Effector memory CD4-positive, alpha-beta T cell (primary cell): Measurements from ENCODE around the gene CDC14B.
"Not testable (repeated sequence)": the region's sequence is repeated elsewhere in the genome, so short reads cannot be mapped to it uniquely, and the experiment has no call there.

Experiments used
- DNase-seq, 3 donors: peaks; one replicate each; pipeline ENCODE4 v3.0.0-alpha.2; 2020
- H3K27ac ChIP-seq: 2 replicates; pipeline ENCODE4 v1.7.0; 2013; ENCODE audit warnings: mild to moderate bottlenecking, low read length, moderate library complexity; ENCODE audit not compliant: insufficient read depth, poor library complexity, severe bottlenecking
- H3K27me3 ChIP-seq: replicated peaks from 2 replicates; pipeline ENCODE4 v1.7.0; 2013; ENCODE audit warnings: mild to moderate bottlenecking, low read length; ENCODE audit not compliant: insufficient read depth, control insufficient read depth, poor library complexity, severe bottlenecking
- H3K36me3 ChIP-seq: 2 replicates; pipeline ENCODE4 v1.7.0; 2013; ENCODE audit warnings: mild to moderate bottlenecking, low read length, moderate library complexity; ENCODE audit not compliant: control insufficient read depth, insufficient read depth
- H3K4me1 ChIP-seq: 2 replicates; pipeline ENCODE4 v1.7.0; 2013; ENCODE audit warnings: low read length, mild to moderate bottlenecking; ENCODE audit not compliant: control insufficient read depth, insufficient read depth, poor library complexity, severe bottlenecking
- H3K4me3 ChIP-seq: 2 replicates; pipeline ENCODE4 v1.7.0; 2013; ENCODE audit warnings: low read length, low read depth, mild to moderate bottlenecking; ENCODE audit not compliant: insufficient read depth, poor library complexity, severe bottlenecking
- H3K9me3 ChIP-seq: 2 replicates; pipeline ENCODE4 v1.7.0; 2013; ENCODE audit warnings: mild to moderate bottlenecking, low read length, moderate library complexity; ENCODE audit not compliant: control insufficient read depth

The CDC14B gene

GRCh38 chr9:96654450-96655197, 35.0 kb upstream of the CDC14B start:
- H3K9me3 ChIP-seq: no peaks in the 10 kb centered on the region

GRCh38 chr9:96651626-96652025, 32.0 kb upstream of the CDC14B start:
- H3K36me3 ChIP-seq: peaks cover 15% of the 10 kb centered on the region
- peaks cover 4% of the 10 kb centered on the region for H3K4me1 ChIP-seq
- H3K27me3 ChIP-seq: no peaks in the 10 kb centered on the region
- DNase-seq: no peak
- no peaks in the 10 kb centered on the region for H3K9me3 ChIP-seq
- H3K4me3 ChIP-seq: no peak overlapping the region
- H3K27ac ChIP-seq: no peak overlapping the region

More at GRCh38 chr9:96654450-96655197, 35.0 kb upstream of the CDC14B start:
- H3K27ac ChIP-seq: peak overlapping the region; percentile 85
- DNase-seq: peak; percentile 64 to 77 (median 65)
- H3K36me3 ChIP-seq: peaks cover 12% of the 10 kb centered on the region
- H3K4me3 ChIP-seq: peak overlapping the region; percentile 70
- H3K27me3 ChIP-seq: no peaks in the 10 kb centered on the region
- peaks cover 4% of the 10 kb centered on the region for H3K4me1 ChIP-seq

GRCh38 chr9:96649620-96650324, 30.1 kb upstream of the CDC14B start:
- Histone ChIP-seq H3K4me1 (peaks cover 4% of the 10 kb centered on the region), H3K36me3 (peaks cover 23% of the 10 kb centered on the region), H3K4me3 (no peak overlapping the region), H3K9me3 (no peaks in the 10 kb centered on the region), H3K27ac (no peak overlapping the region), H3K27me3 (no peaks in the 10 kb centered on the region)
- DNase-seq: no peak

- DNase-seq: no peak
- no peaks in the 10 kb centered on the region for H3K9me3 ChIP-seq
- H3K36me3 ChIP-seq: peaks cover 28% of the 10 kb centered on the region
- H3K27ac ChIP-seq: no peak overlapping the region
- H3K4me1 ChIP-seq: no peaks in the 10 kb centered on the region
- H3K27me3 ChIP-seq: no peaks in the 10 kb centered on the region
- no peak overlapping the region for H3K4me3 ChIP-seq
Measured at GRCh38 chr9:96646081-96646991, 26.7 kb upstream of the CDC14B start.

- Histone ChIP-seq H3K4me1 (no peaks in the 10 kb centered on the region), H3K36me3 (peaks cover 13% of the 10 kb centered on the region), H3K4me3 (no peak overlapping the region)
Measured at GRCh38 chr9:96644137-96644536, 24.5 kb upstream of the CDC14B start.

GRCh38 chr9:96641514-96641913, 21.9 kb upstream of the CDC14B start:
- Histone ChIP-seq H3K4me3 (no peak overlapping the region), H3K36me3 (peaks cover 12% of the 10 kb centered on the region), H3K27me3 (no peaks in the 10 kb centered on the region), H3K27ac (no peak overlapping the region), H3K4me1 (no peaks in the 10 kb centered on the region), H3K9me3 (no peaks in the 10 kb centered on the region)
- DNase-seq: no peak

More at GRCh38 chr9:96644137-96644536, 24.5 kb upstream of the CDC14B start:
- no peak for DNase-seq
- Histone ChIP-seq H3K27ac (no peak overlapping the region), H3K9me3 (no peaks in the 10 kb centered on the region), H3K27me3 (no peaks in the 10 kb centered on the region)

GRCh38 chr9:96638606-96639364, 19.1 kb upstream of the CDC14B start:
- Histone ChIP-seq H3K4me3 (no peak overlapping the region), H3K4me1 (no peaks in the 10 kb centered on the region), H3K27ac (no peak overlapping the region), H3K9me3 (no peaks in the 10 kb centered on the region), H3K36me3 (peaks cover 5% of the 10 kb centered on the region), H3K27me3 (no peaks in the 10 kb centered on the region)
- DNase-seq: no peak

GRCh38 chr9:96636368-96636767, 16.7 kb upstream of the CDC14B start:
- no peak for DNase-seq
- no peak overlapping the region for H3K27ac ChIP-seq

GRCh38 chr9:96633579-96633978, 13.9 kb upstream of the CDC14B start:
- H3K27ac ChIP-seq, H3K27me3 ChIP-seq, H3K9me3 ChIP-seq, H3K4me3 ChIP-seq, H3K36me3 ChIP-seq, DNase-seq, H3K4me1 ChIP-seq: not testable (repeated sequence)

More at GRCh38 chr9:96636368-96636767, 16.7 kb upstream of the CDC14B start:
- no peaks in the 10 kb centered on the region for H3K9me3 ChIP-seq
- no peaks in the 10 kb centered on the region for H3K4me1 ChIP-seq
- no peaks in the 10 kb centered on the region for H3K27me3 ChIP-seq
- no peak overlapping the region for H3K4me3 ChIP-seq
- no peaks in the 10 kb centered on the region for H3K36me3 ChIP-seq
